ENCODE results near the gene THEM5.

Gene THEM5

DNA sequence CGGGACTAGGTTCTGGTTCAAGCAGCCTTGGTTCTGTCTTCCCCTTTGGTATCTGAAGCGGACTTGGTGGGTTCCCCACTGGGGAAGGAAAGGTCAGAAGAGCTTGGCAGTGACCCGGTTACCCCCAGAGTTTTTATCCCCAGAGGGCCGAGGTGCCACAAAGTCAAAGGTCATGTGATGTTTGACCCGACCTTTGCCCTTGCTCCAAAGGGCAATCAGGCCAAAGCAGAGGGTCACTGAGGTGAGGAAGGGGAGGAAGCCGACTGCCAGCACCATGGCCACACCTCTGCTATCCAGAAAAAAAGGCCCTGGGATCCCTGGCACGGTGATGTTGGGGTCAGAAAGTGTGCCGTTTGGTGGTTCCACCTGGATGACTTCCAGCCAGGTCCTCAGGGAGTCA is 52.7 kb downstream of the THEM5 start:
- FAIRE-seq (no peak), DNase-seq (ENCODE audit: insufficient read length) (no peak)
- TF ChIP-seq POLR2A (IDR thresholded peaks at IDR 0.05; ENCODE audit: low read depth, low read length) (no peak), TAF1 (IDR thresholded peaks at IDR 0.05; ENCODE audit: borderline replicate concordance, low read depth, low read length) (no peak), POLR2AphosphoS5 (IDR thresholded peaks at IDR 0.05; ENCODE audit: low read depth, low read length) (no peak)

GRCh38 chr1:151799179-151800022 is 54.1 kb downstream of the THEM5 start:
- DNase-seq (ENCODE audit: insufficient read length) = no peak

GRCh38 chr1:151798571-151798970 is 54.9 kb downstream of the THEM5 start:
- TF ChIP-seq TAF1 (IDR thresholded peaks at IDR 0.05; ENCODE audit: borderline replicate concordance, low read depth, low read length) = no peak
- no peak for TF ChIP-seq POLR2A (IDR thresholded peaks at IDR 0.05; ENCODE audit: low read depth, low read length)
- FAIRE-seq (no peak), DNase-seq (ENCODE audit: insufficient read length) (no peak)

More at GRCh38 chr1:151799179-151800022, 54.1 kb downstream of the THEM5 start:
- TF ChIP-seq TAF1 (IDR thresholded peaks at IDR 0.05; ENCODE audit: borderline replicate concordance, low read depth, low read length) (no peak), POLR2A (IDR thresholded peaks at IDR 0.05; ENCODE audit: low read depth, low read length) (no peak), POLR2AphosphoS5 (IDR thresholded peaks at IDR 0.05; ENCODE audit: low read depth, low read length) (no peak)
- peak; percentile 24 for FAIRE-seq

Measured in GM12892 (cell line).